Measurements from ENCODE around the gene CPEB4. TPM values are rescaled to one million over a fixed set of nuclear protein-coding genes. Genes with fewer than 3 reads are reported as not detected.

The CPEB4 gene
- total and polyA plus RNA-seq, 9 of the 15 experiments (the other 6 are each of a cell fraction or from before 2014, with no cell fraction given) = 7.4 to 21.3 (median 12.4) TPM

DNA sequence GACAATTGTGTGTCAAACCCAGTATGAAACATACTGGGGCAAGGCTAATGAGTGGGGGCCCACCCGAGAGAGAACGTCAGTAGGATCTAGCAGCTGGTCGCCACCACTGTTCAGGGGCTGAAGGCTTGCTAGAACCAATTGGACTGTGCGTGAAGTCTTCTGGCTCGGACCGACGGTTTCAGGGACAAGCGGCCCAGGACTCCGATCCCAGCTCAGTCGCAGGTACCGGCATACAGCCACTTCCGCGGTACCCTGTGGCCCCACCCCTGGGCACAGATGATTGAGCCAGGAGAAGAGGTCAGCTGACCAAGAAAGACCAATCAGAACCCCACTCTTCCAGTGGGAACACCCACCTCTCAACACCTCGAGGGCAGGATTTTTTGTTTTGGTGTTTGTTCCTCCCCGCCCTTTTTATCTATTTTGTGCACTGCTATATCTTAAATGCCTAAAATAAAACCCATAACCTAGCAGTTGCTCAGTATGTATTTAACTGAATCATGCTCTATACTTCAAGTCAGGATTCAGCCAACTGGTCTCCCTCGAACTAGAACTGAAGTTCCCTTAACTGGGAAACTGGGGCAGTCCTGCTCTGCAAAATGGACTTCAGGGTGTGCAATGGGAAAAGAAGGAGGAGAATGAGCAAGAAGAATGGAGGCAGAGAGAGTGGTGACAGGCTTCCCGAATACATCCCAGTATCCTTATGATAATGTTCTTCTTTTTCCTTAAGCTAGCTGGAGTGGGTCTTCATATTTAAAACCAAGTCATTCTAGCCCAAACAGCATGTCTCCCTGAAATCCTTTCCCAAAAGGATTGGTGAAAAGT lies 21.1 kb upstream of the CPEB4 start (continued):
- TF ChIP-seq CTCFL (IDR thresholded peaks at IDR 0.05; ENCODE audit: borderline replicate concordance, insufficient read depth, low read depth, low read length, poor library complexity, severe bottlenecking) (no peak), TOE1 (IDR thresholded peaks at IDR 0.05; ENCODE audit: borderline replicate concordance) (no peak; the same call in 1 of the 2 replicates), TOE1 (CRISPR knock-in tag; IDR thresholded peaks at IDR 0.05; ENCODE audit: borderline replicate concordance, low read depth) (no peak), ERF (CRISPR knock-in tag; IDR thresholded peaks at IDR 0.05) (no peak), BRF1 (IDR thresholded peaks at IDR 0.05; ENCODE audit: borderline replicate concordance, extremely low read depth, insufficient read length) (no peak), TRIM24 (IDR thresholded peaks at IDR 0.05) (peak; percentile 36 to 64; a peak in 2 of 4 replicates), ZNF347 (CRISPR knock-in tag; IDR thresholded peaks at IDR 0.05; ENCODE audit: low read depth) (no peak), ILF3 (IDR thresholded peaks at IDR 0.05; ENCODE audit: borderline replicate concordance) (no peak), NONO (IDR thresholded peaks at IDR 0.05; ENCODE audit: low read depth in 2 of 2, low read length in 1 of 2) (no peak), MCM7 (IDR thresholded peaks at IDR 0.05) (no peak), NFE2 (IDR thresholded peaks at IDR 0.05; ENCODE audit: low read depth) (no peak), POU5F1 (IDR thresholded peaks at IDR 0.05; ENCODE audit: borderline replicate concordance, low read depth, low read length, partially characterized antibody) (no peak), ZNF445 (CRISPR knock-in tag; IDR thresholded peaks at IDR 0.05; ENCODE audit: low read depth) (no peak), ZBTB8A (IDR thresholded peaks at IDR 0.05; ENCODE audit: partially characterized antibody) (no peak), GATA2 (CRISPR knock-in tag; IDR thresholded peaks at IDR 0.05) (no peak), TRIM25 (IDR thresholded peaks at IDR 0.05; ENCODE audit: borderline replicate concordance) (no peak), GABPB1 (CRISPR knock-in tag; IDR thresholded peaks at IDR 0.05) (no peak), DEAF1 (CRISPR knock-in tag; IDR thresholded peaks at IDR 0.05) (no peak), TAF15 (IDR thresholded peaks at IDR 0.05; ENCODE audit: low read depth, low read length) (no peak), ESRRA (IDR thresholded peaks at IDR 0.05; ENCODE audit: borderline replicate concordance, low read depth) (no peak)
- TF ChIP-seq, protein P1, sequence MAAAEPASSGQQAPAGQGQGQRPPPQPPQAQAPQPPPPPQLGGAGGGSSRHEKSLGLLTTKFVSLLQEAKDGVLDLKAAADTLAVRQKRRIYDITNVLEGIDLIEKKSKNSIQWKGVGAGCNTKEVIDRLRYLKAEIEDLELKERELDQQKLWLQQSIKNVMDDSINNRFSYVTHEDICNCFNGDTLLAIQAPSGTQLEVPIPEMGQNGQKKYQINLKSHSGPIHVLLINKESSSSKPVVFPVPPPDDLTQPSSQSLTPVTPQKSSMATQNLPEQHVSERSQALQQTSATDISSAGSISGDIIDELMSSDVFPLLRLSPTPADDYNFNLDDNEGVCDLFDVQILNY (CRISPR knock-in tag; IDR thresholded peaks at IDR 0.05) = no peak
